Ramos (cell line): Measurements from ENCODE around the gene ECPAS.
"Not testable (repeated sequence)": the region's sequence is repeated elsewhere in the genome, so short reads cannot be mapped to it uniquely, and the experiment has no call there.

ENCODE experiments used
- in situ Hi-C: fragments of 300-500 bp; cut with MboI; formaldehyde crosslinking; loops from one replicate; pipeline ENCODE4 v1.14.3; 2022; ENCODE audit warnings: low sequenced_read_pairs; ENCODE audit not compliant: unreplicated experiment

ECPAS gene

DNA sequence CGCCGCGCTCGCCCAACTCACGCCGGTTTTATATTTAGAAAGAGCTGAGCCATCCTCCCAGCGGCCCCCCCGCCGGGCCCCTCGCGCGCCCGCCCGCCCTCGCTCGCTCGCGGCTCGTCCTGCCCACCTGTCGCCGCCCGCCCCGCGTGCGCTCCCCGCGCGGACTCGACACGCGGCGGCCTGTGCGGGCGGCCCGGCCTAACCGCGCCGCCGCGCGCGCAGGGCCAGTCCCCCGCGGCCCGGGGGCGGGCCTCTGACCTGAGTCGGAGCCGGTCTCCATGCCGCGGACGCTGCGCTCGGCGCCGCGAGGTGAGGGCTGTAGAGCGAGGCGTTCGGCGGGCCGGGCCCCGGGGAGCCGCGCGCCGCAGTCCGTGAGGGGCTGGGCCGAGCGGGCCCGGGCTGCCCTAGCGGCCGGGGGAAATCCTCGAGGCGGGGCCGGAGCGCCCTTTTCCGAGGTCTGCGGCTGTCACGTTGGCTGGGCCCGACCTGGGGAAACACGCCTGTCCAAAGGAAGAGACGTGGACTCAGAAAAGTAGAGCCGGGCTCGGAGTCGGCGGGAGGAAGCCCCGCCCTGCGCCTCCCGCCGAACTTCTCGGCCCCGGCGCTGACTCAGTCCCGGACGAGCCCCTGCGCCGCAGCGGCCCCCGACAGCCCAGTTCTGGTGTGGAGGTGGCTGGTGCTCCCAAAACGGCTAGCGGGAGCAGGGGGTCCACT lies at the start of gene ECPAS:
Gene ECPAS, minus strand, starts transcription at position 526 of the 714 bp plus-strand sequence. CDS start 11,465 bp downstream, outside the sequence.
- in situ Hi-C loops: no loop called here

- in situ Hi-C loops: no loop called here
These were observed 49.1 kb upstream of the ECPAS start for GRCh38 chr9:111533099-111533790.

GRCh38 chr9:111531716-111532115 lies 47.5 kb upstream of the ECPAS start:
- in situ Hi-C loops: no loop called here

GRCh38 chr9:111529787-111530186 lies 45.6 kb upstream of the ECPAS start:
- in situ Hi-C loops: no loop called here

DNA sequence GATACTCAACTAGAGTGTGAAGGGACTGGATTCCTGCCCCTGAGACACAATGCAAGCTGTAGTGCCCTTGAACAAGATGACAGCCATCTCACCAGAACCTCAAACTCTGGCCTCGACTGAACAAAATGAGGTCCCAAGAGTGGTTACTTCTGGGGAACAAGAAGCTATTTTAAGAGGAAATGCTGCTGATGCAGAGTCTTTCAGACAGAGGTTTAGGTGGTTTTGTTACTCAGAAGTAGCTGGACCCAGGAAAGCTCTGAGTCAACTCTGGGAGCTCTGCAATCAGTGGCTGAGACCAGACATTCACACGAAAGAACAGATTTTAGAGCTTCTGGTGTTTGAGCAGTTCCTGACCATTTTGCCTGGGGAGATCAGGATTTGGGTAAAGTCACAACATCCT lies 43.2 kb upstream of the ECPAS start:
- in situ Hi-C loops: no loop called here

DNA sequence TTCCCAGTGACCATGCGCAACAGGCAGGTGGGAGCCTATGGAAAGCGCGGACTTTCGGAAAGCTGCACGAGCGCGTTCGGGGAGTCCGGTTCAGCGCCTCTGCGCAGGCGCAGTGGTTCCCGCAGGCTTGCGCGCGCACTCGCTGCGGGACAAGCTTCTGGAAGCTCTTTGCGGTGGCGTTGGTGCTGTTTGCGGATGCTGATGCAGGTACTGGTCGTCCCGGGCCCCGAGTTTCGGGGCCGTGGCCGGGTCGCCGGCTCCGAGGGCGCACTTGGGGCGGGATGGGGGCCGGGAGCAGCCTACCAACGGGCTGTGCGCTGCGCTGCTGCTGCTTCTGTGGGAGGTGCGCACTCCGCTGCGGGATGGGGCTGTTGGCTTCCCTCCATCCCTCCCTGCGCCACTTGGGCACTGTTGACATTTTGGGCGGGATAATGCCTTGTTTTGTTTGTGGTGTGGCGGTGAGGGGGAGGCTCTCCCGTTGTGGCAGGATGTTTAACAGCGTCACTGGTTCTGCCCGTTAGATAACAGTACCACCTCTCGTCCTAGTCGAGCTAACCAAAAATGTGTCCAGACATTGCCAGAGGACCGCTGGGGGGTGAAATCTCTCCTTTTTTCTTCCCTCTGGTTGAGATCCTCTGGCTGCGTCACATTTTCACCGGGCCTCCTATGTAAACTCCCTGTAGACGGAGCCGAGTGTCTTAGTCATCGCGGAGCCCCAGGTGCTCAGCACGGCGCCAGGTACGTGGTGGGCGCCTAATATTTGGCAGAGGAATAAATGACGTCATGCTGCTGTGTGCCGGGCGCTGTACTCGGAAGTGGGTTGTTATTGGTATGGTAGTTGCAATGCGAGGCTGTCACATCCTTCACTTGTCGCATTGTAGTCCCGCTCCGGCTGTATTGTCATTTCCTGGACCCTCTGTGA lies 41.1 kb upstream of the ECPAS start, which contains the start of gene ZNF483:
Gene ZNF483, plus strand, starts transcription at position 124 of the 922 bp plus-strand sequence. CDS start 2,217 bp downstream, outside the sequence.
- in situ Hi-C loops: no loop called here

- in situ Hi-C loops: no loop called here
These were observed 40.5 kb upstream of the ECPAS start for GRCh38 chr9:111524731-111525055.

DNA sequence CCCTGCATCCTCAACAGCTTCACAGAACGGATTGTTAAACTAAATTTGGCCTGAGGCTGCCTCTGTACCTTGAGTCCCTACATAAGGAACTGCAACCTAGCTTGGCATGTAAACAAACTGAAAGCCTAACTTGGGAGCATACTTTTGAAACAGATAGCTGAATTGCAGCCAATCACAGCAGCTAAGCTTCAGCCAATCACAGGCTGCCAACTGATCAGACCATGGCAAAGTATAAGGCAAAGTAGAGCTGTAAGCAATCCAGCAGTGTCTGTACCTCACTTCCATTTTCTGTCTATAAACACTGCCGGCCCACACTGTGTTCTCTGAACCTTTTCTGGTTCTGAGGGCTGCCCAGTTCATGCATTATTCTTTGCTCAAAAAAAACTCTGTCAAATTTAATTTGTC lies 31.9 kb upstream of the ECPAS start:
- in situ Hi-C loops: no loop called here

- in situ Hi-C loops: no loop called here
These were observed 30.8 kb upstream of the ECPAS start for GRCh38 chr9:111514967-111515366.

- in situ Hi-C loops: not testable (repeated sequence)
These were observed 27.4 kb upstream of the ECPAS start for GRCh38 chr9:111511581-111511980.

GRCh38 chr9:111502506-111502905 lies 18.3 kb upstream of the ECPAS start:
- in situ Hi-C loops: no loop called here

DNA sequence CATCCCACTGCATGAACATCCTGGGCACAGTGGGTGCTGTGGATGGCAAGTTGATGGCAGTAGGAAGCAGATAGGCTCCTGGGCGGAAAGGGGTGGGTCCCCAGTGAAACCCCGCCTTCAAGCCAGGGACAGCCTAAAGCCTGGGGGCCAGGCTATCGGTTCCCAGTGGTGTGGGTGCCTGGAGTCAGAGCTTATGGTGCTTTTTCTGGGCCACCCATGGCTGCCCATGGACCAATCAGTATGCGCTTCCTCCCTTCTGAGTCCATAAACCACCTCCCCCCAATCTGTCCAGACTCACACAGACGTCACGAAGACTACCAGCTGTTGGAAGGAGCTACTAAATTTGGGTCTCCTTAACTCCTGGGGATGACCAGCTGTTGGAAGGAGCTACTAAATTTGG lies 17.5 kb upstream of the ECPAS start:
- in situ Hi-C loops: no loop called here

DNA sequence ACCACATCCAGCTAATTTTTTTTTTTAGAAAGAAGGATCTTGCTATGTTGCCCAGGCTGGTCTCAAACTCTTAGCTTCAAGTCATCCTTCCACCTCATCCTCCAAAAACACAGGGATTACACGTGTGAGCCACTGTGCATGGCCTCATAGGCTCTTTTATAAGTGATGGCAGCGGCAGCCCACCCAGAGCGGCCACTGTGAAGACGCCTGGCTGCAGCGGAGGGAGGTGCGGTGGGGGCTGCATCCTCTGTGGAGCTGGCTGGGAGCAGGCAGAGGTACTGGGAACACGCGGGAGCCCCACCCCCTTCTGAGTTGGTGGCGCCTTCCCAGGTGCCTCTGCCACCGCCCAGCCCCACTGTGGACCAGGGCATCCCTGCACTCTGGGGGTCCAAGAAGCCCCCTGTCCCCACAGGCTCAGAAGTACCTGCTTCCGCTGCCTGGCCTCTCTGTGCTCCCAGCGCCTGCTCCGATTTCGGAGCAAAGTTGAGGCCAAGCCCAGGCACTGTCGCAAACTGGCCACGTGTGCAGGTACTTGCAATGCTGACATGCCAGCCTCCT lies 16.9 kb upstream of the ECPAS start:
- in situ Hi-C loops: no loop called here

- in situ Hi-C loops: not testable (repeated sequence)
These were observed 13.0 kb upstream of the ECPAS start for GRCh38 chr9:111497196-111497595.

DNA sequence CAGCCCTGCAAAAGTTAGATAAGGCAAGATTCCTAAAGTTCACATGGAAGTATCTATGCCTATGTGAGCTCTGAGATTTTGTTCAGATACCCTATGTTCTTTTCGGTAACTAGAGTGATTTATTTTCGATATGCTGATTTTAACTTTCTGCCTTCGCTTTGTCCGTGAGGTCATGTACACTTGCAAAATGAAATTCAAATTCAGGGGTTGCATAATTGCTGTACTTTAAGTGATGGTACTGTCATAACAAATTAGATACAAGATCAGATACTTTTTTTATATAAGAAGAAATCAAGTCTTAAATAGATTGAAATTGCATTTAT lies 350 bp upstream of the ECPAS start:
- in situ Hi-C loops: no loop called here

DNA sequence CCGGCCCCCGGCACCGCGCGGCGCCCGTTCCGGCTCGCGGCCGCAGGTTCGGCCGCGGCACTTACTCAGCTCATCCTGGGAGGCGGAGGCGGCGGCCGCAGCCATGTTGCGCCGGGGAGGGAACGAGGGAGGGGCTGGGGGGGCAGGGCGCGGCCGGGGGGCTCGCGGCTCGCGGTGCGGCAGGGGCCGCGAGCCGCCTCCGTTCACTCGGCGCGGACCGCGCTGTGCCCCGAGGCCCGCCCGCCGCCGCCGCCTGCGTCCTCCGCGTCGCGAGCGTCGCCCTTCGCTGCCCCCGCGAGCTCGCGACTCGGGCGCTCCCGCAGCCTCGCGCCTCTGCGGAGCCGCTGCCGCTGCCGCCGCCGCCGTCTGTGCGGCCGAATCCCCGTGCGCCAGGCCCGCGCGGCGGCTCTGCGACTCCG lies 735 bp downstream of the ECPAS start:
- in situ Hi-C loops: no loop called here

DNA sequence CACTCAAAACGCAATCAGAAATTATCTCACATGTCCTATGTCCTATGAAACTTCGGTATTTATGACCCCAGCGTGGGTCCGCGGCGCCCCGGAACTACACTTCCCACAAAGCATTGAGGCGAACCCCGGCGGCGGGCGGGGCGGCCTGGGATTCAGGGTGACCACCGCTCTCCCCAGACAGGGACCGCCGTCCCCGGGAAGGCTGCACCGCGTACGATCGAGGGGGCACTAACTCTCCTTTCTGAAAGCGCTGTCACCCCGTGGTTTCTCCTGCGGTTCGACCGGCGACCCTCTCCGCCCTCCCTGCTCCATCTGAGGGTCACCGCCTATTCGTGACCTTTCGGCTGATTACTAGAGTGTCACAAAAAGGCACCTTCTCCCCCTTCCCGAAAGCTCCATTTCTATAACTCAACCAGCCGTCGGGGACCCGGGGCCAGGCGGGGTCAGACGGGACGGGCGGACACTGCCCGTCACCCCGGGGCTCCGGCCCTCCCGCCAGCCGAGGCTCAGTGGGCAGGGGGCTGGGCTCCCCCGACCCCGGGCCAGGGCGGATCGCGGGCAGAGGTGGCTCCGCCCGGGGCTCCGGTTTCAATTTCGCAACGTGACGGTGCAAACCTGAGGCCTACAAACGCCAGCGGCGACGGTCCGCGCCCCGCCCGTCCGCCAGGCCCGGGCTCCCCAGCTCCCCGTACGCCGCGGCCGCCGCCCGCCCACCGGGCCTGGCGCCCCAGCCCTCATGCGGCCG lies 1.3 kb downstream of the ECPAS start:
- in situ Hi-C loops: no loop called here

DNA sequence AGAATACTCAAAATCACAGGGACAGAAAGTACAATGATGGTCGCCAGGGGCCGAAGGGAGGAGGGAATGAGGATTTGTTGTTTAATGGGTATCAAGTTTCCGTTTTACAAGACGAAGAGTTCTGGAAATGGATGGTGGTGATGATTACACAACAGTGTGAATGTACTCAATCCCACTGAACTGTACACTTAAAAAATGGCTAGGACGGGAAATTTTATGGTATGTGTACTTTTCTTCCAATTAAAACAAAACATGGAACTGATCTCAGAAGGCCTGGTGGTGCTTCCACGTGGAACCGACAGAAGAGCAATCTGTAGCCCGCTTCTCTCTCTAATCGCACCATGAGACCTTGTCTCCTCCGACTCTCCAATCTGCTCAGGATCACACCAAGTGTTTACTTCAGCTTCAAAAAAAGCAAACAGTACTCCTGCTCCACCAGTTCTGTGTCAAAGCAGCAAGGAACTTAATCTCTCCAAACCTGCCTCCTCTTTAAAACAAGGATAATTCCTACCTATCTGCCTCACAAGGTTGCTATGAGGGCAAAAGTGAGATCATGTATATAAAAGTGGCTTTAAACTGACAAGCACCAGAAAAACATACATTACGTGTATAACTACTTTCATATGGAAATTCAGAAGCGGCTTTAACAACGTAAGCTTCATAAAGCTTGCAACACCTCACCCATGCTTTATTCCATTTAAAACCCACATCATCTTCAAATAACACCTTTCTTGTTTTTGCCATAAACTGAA lies 2.1 kb downstream of the ECPAS start:
- in situ Hi-C loops: no loop called here

DNA sequence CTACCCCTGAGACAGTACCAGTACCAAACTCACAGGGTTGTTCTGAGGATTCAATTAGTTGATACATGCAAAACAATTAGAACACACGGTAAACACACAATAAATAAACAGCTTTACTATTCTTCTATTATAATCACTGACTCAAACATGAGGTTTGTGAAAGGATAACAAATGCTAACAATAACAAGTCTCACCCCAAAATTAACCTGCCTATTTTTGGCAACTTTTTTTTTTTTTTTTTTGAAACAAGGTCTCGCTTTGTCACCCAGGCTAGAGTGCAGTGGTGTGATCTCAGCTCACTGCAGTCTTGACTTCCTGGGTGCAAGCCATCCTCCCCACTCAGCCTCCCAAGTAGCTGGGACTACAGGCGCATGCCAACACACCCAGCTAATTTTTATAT lies 6.5 kb downstream of the ECPAS start:
- in situ Hi-C loops: no loop called here
